Hematopoietic multipotent progenitor cell treated with erythropoietin and hydrocortisone succinate and interleukin-3 and kit ligand, for 15 days (in vitro differentiated cells): Measurements from ENCODE around the gene SRSF2.
A peak's percentile ranks its signal among the peaks of the same experiment; 100 is the strongest.
"Not testable (repeated sequence)": the region's sequence is repeated elsewhere in the genome, so short reads cannot be mapped to it uniquely, and the experiment has no call there.

Experiments used
- DNase-seq: peaks from one replicate; pipeline ENCODE4 v3.0.0-alpha.2; 2015; ENCODE audit warnings: low spot score

SRSF2 gene, protein sequence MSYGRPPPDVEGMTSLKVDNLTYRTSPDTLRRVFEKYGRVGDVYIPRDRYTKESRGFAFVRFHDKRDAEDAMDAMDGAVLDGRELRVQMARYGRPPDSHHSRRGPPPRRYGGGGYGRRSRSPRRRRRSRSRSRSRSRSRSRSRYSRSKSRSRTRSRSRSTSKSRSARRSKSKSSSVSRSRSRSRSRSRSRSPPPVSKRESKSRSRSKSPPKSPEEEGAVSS

DNA sequence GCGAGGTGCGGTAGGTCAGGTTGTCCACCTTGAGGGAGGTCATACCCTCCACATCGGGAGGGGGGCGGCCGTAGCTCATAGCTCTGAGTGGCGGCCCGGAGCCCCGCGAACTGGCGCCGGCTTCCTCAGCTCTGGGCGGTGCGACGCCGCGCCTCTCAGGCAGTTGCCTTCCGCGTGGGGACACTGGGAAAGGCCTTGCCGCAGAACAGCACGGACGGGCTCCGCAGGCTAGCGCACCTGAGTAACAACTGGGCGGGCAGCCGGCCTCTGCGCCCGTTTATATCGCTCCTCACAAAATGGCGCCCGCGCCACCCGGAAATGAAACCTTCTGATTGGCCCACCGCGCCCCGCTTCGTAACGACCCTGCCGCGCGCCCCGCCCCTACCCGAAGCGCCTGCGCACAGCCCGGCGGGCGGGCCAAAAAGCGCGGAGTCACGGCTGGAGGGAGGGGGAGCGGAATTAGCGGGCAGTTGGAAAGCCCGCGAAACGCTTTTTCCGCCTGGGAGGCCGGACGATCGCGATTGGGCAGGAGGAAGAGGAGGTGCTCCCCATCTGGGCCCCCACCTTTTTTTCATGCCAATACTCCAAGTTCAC is at the start of gene SRSF2:
Gene SRSF2 (minus strand): TSS at position 250 of the 594 bp plus-strand sequence. CDS start 171 bp downstream, at position 79.
- DNase-seq: peak; percentile 98

DNA sequence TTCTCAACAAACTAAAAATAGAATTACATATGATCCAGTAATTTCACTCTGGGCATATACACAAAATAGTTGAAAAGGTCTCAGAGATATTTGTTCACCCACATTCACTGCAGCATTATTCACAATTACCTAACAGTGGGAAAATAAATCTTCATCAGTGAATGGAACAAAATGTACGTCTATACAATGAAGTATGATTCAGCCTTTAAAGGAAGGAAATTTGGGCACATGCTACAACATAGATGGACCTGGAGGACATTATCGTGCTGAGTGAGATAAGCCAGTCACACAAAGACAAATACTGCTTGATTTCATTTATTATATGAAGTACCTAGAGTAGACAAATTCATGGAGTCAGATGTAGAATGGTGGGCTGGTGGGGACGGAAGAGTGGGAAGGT is 47.8 kb upstream of the SRSF2 start:
- DNase-seq: no peak

- DNase-seq: no peak
Observed at GRCh38 chr17:76783146-76783545, 46.0 kb upstream of the SRSF2 start.

GRCh38 chr17:76781056-76781982 is 44.2 kb upstream of the SRSF2 start:
- DNase-seq: no peak

- DNase-seq: no peak
Observed at GRCh38 chr17:76775021-76775600, 38.0 kb upstream of the SRSF2 start.

DNA sequence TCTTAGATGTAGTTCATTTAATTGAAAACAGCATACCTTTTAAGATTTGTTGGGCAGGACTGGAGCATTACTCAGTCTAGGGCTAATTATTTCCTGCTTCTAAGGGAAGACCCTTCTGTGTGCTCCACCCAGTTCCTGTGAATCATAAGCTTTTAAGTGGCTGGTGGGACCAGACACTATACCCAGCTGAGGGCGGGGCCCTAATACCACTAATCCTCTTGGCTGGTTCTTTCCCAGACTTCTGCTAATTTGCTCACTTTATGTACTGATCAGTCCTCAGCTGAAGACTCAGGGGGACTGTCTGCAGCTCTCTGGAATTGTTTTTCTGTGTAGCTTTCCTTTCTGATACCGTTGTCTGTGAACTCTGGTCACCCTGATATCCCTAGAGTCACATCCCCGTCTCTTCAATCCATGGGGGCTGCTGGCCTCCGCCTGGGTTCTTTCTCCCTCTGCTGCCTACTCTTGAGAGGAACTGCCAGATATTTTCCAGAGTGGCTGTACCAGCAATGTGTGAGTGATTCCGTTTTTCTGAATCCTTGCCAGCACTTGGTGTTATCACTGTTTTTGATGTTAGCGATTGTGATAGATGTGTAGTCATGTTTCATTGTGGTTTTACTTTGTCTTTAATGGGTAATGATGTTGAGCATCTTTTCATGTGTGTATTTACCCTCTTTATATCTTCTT is 35.9 kb upstream of the SRSF2 start:
- no peak for DNase-seq

DNA sequence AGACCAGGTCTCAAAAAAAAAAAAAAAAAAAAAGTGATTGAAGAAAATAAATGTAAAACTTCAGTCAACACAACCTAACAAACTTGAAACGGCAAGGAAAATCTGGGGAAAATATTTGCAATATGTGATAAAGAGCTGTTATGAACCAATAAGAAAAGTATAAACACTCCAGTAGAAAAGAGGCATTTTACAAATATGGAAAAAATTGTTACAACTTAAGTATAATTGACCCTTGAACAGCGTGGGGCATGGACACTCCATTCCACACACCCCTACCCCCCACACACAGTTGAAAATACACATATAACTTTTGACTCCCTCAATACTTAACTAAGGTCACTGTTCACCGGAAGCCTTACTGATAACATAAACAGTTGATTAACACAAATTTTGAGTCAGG is 21.4 kb upstream of the SRSF2 start:
- DNase-seq: no peak

- DNase-seq: no peak
Observed at GRCh38 chr17:76757256-76757655, 20.1 kb upstream of the SRSF2 start.

GRCh38 chr17:76755285-76755684 is 18.2 kb upstream of the SRSF2 start:
- DNase-seq: no peak

DNA sequence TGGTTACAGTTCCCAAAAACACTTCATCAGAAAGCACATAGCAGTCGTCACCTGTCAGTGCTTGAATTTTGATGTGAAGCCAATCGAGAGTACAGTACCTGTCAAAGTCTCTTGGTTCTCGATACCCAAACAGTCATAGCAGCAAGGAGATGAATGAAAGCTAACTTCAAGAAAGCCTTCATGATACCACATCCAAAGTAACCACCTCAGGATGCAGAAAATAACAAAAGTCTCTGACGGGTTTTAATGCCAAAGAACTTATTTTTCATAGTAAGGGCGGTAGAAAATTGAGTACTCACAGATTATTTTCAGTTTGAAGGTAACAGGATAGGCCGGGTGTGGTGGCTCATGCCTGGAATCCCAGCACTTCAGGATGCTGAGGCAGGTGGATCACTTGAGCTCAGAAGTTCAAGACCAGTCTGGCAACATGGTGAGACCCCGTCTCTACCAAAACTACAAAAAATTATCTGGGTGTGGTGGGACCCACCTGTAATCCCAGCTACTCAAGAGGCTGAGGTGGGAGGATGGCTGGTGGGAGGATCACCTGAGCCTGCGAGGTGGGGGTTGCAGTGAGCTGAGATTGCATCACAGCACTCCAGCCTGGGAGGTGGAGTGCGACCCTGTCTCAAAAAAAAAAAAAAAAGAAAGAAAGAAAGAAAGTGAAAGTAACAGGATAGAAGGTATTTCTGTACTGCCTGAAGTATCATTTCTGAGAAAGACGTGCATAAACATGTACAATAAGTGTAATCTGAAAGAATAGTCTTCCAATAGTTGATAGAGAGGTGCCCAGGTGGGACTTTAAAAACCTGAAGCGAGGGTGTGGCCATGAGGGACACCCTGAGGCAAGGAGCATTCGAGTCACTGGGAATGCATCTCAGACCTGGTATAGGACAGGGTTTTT is 16.2 kb upstream of the SRSF2 start:
- no peak for DNase-seq

DNA sequence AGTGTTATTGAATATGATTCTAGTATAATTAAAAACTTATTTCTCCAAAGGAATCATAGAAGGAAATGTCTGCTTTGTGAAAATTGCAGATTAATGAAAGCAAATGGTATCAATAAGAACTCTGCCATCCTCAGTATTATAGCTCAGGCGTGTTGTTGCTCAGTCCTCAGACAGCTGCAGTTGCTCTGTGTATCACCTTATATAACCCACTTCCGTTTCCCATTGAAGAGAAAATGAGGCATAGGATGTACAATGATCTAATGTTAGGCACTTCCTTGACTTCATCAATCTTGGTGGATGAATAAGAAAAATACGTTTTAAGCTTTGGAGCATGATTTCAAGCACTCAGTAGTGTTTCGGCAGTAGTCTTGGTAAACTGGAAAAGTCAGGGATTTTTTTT is 14.9 kb upstream of the SRSF2 start:
- DNase-seq: no peak

- DNase-seq: no peak
Observed at GRCh38 chr17:76751416-76751993, 14.4 kb upstream of the SRSF2 start.

DNA sequence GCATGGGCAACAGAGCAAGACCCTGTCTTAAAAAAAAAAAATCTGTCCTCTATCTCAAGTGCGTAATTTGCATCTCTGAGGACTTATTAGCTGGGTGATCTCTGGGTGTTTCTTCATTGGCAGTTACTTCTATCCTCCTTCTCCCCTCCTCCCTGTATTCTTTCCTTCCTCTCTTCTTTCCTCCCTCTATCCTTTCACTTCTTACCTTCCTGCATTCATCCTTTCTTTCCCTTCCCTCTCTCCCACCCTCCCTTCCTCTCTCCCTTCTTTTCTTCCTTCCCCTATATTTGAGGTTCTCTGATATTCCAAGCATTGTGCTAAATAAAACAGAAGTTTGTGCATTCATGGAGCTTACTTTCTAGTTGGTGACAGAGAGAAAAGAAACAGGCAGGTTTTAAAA is 11.5 kb upstream of the SRSF2 start:
- no peak for DNase-seq

DNA sequence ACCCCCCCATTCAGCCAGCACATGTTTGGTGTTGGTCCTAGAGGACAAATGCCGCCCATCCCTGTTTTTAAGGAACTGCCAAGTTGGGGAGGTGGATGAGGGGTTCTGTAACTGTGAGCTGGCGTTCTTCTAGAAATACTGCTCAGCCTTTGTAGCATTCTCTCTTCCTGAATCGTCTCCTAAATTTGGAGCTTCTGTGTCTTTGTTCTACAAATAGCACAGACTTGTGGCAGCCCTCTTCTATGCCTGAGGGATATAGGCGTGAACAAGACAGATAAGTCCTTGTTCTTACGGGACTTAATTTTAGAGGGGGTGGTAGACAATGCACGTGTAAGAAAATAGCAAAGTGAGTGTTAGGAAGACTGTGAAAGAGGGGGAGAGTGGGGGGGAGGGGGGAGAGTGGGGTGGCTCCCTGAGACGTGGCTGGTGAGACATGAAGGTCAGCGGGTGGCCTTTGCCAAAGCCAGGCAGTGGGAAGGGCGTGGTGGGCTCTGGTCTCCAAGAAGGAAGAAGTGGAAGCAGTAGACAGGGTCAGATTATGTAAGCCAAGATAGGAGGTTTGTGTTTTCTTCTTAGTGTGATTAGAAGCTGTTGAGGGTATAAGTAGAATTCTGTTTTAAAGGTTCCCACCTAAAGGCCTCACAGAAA is 10.7 kb upstream of the SRSF2 start:
- DNase-seq: no peak

- peak; percentile 27 for DNase-seq
Observed at GRCh38 chr17:76745785-76746184, 8.7 kb upstream of the SRSF2 start.

GRCh38 chr17:76744747-76745146 is 7.6 kb upstream of the SRSF2 start:
- DNase-seq: no peak

GRCh38 chr17:76742958-76743357 is 5.8 kb upstream of the SRSF2 start:
- DNase-seq: no peak

DNA sequence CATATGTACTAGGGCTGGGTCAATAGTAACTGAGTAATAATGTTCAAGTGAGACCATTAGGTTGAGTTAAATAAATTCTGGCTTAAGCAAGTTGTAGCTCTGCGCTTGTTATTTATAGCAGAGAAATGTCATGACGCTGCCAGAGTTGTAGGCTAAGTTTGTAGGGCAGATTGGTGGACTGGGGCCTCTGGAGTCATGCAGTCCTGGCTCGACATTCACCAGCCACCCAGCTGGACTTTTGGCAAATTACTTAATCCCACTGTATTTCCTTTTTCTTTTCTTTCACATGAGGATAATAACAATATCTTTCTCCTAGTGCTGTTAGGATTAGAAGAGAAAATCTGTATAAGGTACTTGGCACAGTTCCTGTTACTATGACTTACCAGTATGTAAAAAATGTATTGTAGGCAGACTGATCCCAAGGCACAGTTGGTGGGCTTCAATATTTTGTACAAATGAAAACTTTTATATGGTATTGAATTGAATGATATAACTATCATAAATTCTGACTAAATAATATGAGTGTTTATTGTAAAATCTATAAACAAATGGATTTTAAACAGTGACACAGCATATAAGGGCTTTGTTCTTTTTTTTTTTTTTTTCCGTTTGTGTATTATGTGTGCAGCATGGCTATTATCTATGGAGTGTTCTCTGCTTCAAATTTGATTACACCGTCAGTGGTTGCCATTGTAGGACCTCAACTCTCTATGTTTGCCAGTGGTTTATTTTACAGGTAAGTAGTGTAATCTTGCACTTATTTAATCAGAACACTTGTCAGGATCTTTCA is 3.4 kb upstream of the SRSF2 start:
- no peak for DNase-seq

DNA sequence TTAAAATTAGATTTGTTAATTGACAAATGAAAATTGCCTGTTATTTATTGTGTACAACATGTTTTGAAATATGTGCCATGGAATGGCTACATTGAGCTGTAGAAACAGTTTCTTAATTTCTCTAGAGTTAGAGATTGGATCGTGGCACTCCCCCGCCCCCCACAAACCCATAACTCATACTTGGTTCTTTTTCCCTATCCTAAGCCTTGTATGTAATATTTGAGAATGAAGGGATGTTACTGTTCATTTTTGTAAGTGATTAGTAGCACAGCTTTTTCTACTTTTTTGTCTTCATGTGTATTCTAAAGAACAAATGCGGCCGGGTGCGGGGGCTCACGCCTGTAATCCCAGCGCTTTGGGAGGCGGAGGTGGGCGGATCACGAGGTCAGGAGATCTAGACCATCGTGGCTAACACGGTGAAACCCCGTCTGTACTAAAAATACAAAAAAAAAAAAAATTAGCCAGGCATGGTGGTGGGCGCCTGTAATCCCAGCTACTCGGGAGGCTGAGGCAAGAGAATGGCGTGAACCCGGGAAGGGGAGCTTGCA is 2.5 kb upstream of the SRSF2 start:
- not testable (repeated sequence) for DNase-seq
